ENCODE data around the gene CHPF2. TPM values are rescaled to one million over a fixed set of nuclear protein-coding genes. Genes with fewer than 3 reads are reported as not detected.

Gene CHPF2
- polyA plus RNA-seq, 1 experiment = 32.9 TPM

- Histone ChIP-seq H3K27ac (ENCODE audit: low read depth, low read length) (no peak overlapping the region), H3K4me3 (ENCODE audit: low read depth, low read length) (no peak overlapping the region), H3K27me3 (ENCODE audit: control insufficient read depth, insufficient read depth, low read length) (peaks cover 29% of the 10 kb centered on the region), H3K9me3 (ENCODE audit: control insufficient read depth, insufficient read depth, low read length) (peaks cover under 1% of the 10 kb centered on the region; the same call in 1 of the 2 replicates)
- POLR2A ChIA-PET = interaction anchor here (1.0 to 1.1 kb wide), 2 partner anchors 11 to 26 kb away, joined by 4 to 6 read pairs; no protein-coding TSS in a partner anchor
- no peak for TF ChIP-seq CTCF (IDR thresholded peaks at IDR 0.05; ENCODE audit: low read depth, low read length)
- no peak for DNase-seq (ENCODE audit: low read depth, low spot score)
- CTCF ChIA-PET = interaction anchor here (1.1 to 1.9 kb wide), 2 partner anchors 27 to 34 kb away, joined by 4 to 8 read pairs; no protein-coding TSS in a partner anchor
Measured at GRCh38 chr7:151277631-151278030, 45.3 kb downstream of the CHPF2 start.

- Histone ChIP-seq H3K27me3 (ENCODE audit: control insufficient read depth, insufficient read depth, low read length) (peaks cover 36% of the 10 kb centered on the region), H3K27ac (ENCODE audit: low read depth, low read length) (no peak overlapping the region), H3K4me3 (ENCODE audit: low read depth, low read length) (no peak overlapping the region), H3K9me3 (ENCODE audit: control insufficient read depth, insufficient read depth, low read length) (peaks cover 3% of the 10 kb centered on the region; the same call in 1 of the 2 replicates)
- POLR2A ChIA-PET = interaction anchor here (0.6 kb wide), 1 partner anchor 30 kb away, joined by 5 read pairs; no protein-coding TSS in a partner anchor
- TF ChIP-seq CTCF (IDR thresholded peaks at IDR 0.05; ENCODE audit: low read depth, low read length) = no peak
- DNase-seq (ENCODE audit: low read depth, low spot score) = no peak
- CTCF ChIA-PET = interaction anchor here (1.0 kb wide), 1 partner anchor 504 kb away, joined by 3 read pairs; no protein-coding TSS in a partner anchor
Measured at GRCh38 chr7:151278949-151279348, 46.7 kb downstream of the CHPF2 start.

DNA sequence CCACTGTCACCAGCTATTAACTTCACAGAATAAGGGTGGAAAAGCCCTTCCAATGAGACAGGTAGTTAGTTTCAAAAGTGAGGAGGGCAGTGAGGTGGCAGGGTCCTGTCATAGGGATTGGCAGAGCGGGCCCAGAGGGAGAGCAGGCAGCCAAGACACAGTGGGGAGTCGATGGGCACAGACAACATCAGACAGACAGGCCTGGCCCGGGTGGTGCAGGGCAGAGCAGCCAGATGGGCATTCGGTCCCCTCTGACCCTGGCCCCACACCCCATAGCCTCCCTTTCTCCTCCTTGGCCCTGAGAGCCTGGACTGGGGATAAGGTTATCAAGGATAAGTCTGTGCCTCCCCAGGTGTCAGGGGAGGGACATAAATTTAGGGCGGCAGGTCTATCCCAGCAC, 47.6 kb downstream of the CHPF2 start:
- no peak for DNase-seq (ENCODE audit: low read depth, low spot score)
- CTCF ChIA-PET = interaction anchor here (0.8 kb wide), 1 partner anchor 71 kb away, joined by 3 read pairs; no protein-coding TSS in a partner anchor
- Histone ChIP-seq H3K27ac (ENCODE audit: low read depth, low read length) (no peak overlapping the region), H3K4me3 (ENCODE audit: low read depth, low read length) (no peak overlapping the region), H3K9me3 (ENCODE audit: control insufficient read depth, insufficient read depth, low read length) (peaks cover 3% of the 10 kb centered on the region; the same call in 1 of the 2 replicates), H3K27me3 (ENCODE audit: control insufficient read depth, insufficient read depth, low read length) (peaks cover 39% of the 10 kb centered on the region)
- POLR2A ChIA-PET = no interaction called here
- no peak for TF ChIP-seq CTCF (IDR thresholded peaks at IDR 0.05; ENCODE audit: low read depth, low read length)

DNA sequence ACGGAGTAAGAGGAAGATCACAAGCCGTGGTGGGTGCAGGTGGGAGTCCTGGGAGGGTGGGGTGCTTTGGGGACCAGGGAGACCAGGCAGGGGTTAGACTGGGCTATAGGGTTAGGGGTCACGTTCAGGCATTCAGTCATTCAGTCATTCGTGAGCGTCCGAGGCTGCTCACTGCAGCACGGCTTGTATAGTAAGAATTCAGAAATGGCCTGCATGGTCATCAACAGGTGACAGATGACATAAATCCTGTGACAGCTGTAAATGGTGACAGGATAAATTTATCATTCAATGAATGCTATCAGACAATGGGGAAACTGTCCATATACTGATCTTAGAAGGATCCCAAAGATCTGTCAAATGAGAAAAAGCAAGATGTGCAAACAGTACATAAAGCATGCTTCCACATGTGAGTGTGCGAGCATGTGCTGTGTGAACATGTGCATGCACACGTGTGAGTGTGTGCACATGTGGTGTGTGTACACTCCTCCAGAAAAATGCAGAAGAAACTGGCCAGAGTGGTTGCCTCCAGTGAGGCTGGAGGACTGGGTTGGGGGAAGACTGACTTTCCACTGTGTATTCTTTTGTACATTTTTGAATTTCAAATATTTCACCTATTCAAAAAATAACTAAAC, 48.2 kb downstream of the CHPF2 start:
- ChIA-PET CTCF (no interaction called here), POLR2A (no interaction called here)
- Histone ChIP-seq H3K9me3 (ENCODE audit: control insufficient read depth, insufficient read depth, low read length) (peaks cover 3% of the 10 kb centered on the region; the same call in 1 of the 2 replicates), H3K27ac (ENCODE audit: low read depth, low read length) (no peak overlapping the region), H3K4me3 (ENCODE audit: low read depth, low read length) (no peak overlapping the region), H3K27me3 (ENCODE audit: control insufficient read depth, insufficient read depth, low read length) (peaks cover 38% of the 10 kb centered on the region)
- DNase-seq (ENCODE audit: low read depth, low spot score) = no peak
- no peak for TF ChIP-seq CTCF (IDR thresholded peaks at IDR 0.05; ENCODE audit: low read depth, low read length)

DNA sequence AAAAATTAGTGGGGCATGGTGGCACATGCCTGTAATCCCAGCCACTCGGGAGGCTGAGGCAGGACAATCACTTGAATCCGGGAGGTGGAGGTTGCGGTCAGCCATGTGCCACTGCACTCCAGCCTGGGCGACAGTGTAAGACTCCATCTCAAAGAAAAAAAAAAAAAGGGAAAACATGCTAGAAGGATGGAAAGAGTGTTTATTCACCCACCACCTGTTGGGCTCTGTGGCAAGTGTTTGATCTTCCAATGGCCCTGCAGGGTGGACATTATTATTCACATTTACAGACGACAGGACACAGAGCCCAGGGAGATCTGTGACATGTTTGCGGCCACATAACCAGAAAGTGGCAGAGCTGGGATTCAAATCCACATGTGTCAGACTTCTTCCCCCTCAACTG, 49.4 kb downstream of the CHPF2 start:
- ChIA-PET CTCF (interaction anchor here (1.2 kb wide), 1 partner anchor 37 kb away, joined by 9 read pairs; no protein-coding TSS in a partner anchor), POLR2A (interaction anchor here (0.7 kb wide), 1 partner anchor 301 kb away, joined by 4 read pairs; no protein-coding TSS in a partner anchor)
- peaks cover 3% of the 10 kb centered on the region; the same call in 1 of the 2 replicates for H3K9me3 ChIP-seq (ENCODE audit: control insufficient read depth, insufficient read depth, low read length)

More for the DNA sequence above, 49.4 kb downstream of the CHPF2 start:
- H3K27ac ChIP-seq (ENCODE audit: low read depth, low read length) = no peak overlapping the region
- peaks cover 43% of the 10 kb centered on the region for H3K27me3 ChIP-seq (ENCODE audit: control insufficient read depth, insufficient read depth, low read length)
- no peak for TF ChIP-seq CTCF (IDR thresholded peaks at IDR 0.05; ENCODE audit: low read depth, low read length)
- H3K4me3 ChIP-seq (ENCODE audit: low read depth, low read length) = no peak overlapping the region
- no peak for DNase-seq (ENCODE audit: low read depth, low spot score)

Data from AG04450 (cell line).